Renal cortex interstitium (tissue), 15 donors: ENCODE results near the gene RFT1. TPM values are rescaled to one million over a fixed set of nuclear protein-coding genes. Genes with fewer than 3 reads are reported as not detected.

Experiments used
- DNase-seq, 11 donors: peaks; one replicate each; pipeline ENCODE4 v3.0.0-alpha.2; 2013; ENCODE audit warnings: low read depth in 9 of 11, low spot score in 4 of 11; ENCODE audit errors: extremely low read depth in 1 of 11
- long read RNA-seq, 16 experiments: transcript quantifications; one replicate each; lab custom pipeline, GENCODE V29; 2026
- polyA plus RNA-seq, 3 donors: library from polyadenylated mRNA; unstranded; fragments of 120-200 nt; gene quantifications; one replicate each; pipeline ENCODE4 v1.2.1, GENCODE V29; 2013; ENCODE audit not compliant: insufficient read length in 3 of 3

Gene RFT1, protein sequence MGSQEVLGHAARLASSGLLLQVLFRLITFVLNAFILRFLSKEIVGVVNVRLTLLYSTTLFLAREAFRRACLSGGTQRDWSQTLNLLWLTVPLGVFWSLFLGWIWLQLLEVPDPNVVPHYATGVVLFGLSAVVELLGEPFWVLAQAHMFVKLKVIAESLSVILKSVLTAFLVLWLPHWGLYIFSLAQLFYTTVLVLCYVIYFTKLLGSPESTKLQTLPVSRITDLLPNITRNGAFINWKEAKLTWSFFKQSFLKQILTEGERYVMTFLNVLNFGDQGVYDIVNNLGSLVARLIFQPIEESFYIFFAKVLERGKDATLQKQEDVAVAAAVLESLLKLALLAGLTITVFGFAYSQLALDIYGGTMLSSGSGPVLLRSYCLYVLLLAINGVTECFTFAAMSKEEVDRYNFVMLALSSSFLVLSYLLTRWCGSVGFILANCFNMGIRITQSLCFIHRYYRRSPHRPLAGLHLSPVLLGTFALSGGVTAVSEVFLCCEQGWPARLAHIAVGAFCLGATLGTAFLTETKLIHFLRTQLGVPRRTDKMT
- 10 to 100 TPM; 23.2 to 26.7 (median 26.1) TPM for polyA plus RNA-seq
- long read RNA-seq, donor 1, full-length matches to known transcripts = 4 of 4 reads
- long read RNA-seq, donor 1, partial matches to known transcripts = 0 of 4 reads
- long read RNA-seq, donor 1, other reads (novel, unspliced or antisense) = 0 of 4 reads
- long read RNA-seq, donor 2, full-length matches to known transcripts = 6 of 6 reads
- long read RNA-seq, donor 2, partial matches to known transcripts = 0 of 6 reads
- long read RNA-seq, donor 2, other reads (novel, unspliced or antisense) = 0 of 6 reads
- long read RNA-seq, donor 3, full-length matches to known transcripts = 12 of 12 reads
- long read RNA-seq, donor 3, partial matches to known transcripts = 0 of 12 reads
- long read RNA-seq, donor 3, other reads (novel, unspliced or antisense) = 0 of 12 reads
- long read RNA-seq, donor 4, full-length matches to known transcripts = 10 of 10 reads
- long read RNA-seq, donor 4, partial matches to known transcripts = 0 of 10 reads
- long read RNA-seq, donor 4, other reads (novel, unspliced or antisense) = 0 of 10 reads
- long read RNA-seq, donor 5 = 0 reads
- long read RNA-seq, donor 6, full-length matches to known transcripts = 9 of 9 reads
- long read RNA-seq, donor 6, partial matches to known transcripts = 0 of 9 reads
- long read RNA-seq, donor 6, other reads (novel, unspliced or antisense) = 0 of 9 reads
- long read RNA-seq, donor 7, full-length matches to known transcripts = 5 of 5 reads
- long read RNA-seq, donor 7, partial matches to known transcripts = 0 of 5 reads
- long read RNA-seq, donor 7, other reads (novel, unspliced or antisense) = 0 of 5 reads
- long read RNA-seq, donor 8, full-length matches to known transcripts = 6 of 6 reads
- long read RNA-seq, donor 8, partial matches to known transcripts = 0 of 6 reads
- long read RNA-seq, donor 8, other reads (novel, unspliced or antisense) = 0 of 6 reads
- long read RNA-seq, donor 9, full-length matches to known transcripts = 5 of 5 reads
- long read RNA-seq, donor 9, partial matches to known transcripts = 0 of 5 reads
- long read RNA-seq, donor 9, other reads (novel, unspliced or antisense) = 0 of 5 reads
- long read RNA-seq, donor 10, full-length matches to known transcripts = 5 of 5 reads
- long read RNA-seq, donor 10, partial matches to known transcripts = 0 of 5 reads
- long read RNA-seq, donor 10, other reads (novel, unspliced or antisense) = 0 of 5 reads
- long read RNA-seq, donor 11, full-length matches to known transcripts = 6 of 6 reads
- long read RNA-seq, donor 11, partial matches to known transcripts = 0 of 6 reads
- long read RNA-seq, donor 11, other reads (novel, unspliced or antisense) = 0 of 6 reads
- long read RNA-seq, donor 12, full-length matches to known transcripts = 3 of 3 reads
- long read RNA-seq, donor 12, partial matches to known transcripts = 0 of 3 reads
- long read RNA-seq, donor 12, other reads (novel, unspliced or antisense) = 0 of 3 reads
- long read RNA-seq, donor 13, full-length matches to known transcripts = 12 of 64 reads
- long read RNA-seq, donor 13, partial matches to known transcripts = 52 of 64 reads
- long read RNA-seq, donor 13, other reads (novel, unspliced or antisense) = 0 of 64 reads
- long read RNA-seq, donor 14, full-length matches to known transcripts = 10 of 10 reads
- long read RNA-seq, donor 14, partial matches to known transcripts = 0 of 10 reads
- long read RNA-seq, donor 14, other reads (novel, unspliced or antisense) = 0 of 10 reads
- long read RNA-seq, donor 15, full-length matches to known transcripts = 3 of 3 reads
- long read RNA-seq, donor 15, partial matches to known transcripts = 0 of 3 reads
- long read RNA-seq, donor 15, other reads (novel, unspliced or antisense) = 0 of 3 reads
- long read RNA-seq, donor 16, full-length matches to known transcripts = 18 of 18 reads
- long read RNA-seq, donor 16, partial matches to known transcripts = 0 of 18 reads
- long read RNA-seq, donor 16, other reads (novel, unspliced or antisense) = 0 of 18 reads

DNA sequence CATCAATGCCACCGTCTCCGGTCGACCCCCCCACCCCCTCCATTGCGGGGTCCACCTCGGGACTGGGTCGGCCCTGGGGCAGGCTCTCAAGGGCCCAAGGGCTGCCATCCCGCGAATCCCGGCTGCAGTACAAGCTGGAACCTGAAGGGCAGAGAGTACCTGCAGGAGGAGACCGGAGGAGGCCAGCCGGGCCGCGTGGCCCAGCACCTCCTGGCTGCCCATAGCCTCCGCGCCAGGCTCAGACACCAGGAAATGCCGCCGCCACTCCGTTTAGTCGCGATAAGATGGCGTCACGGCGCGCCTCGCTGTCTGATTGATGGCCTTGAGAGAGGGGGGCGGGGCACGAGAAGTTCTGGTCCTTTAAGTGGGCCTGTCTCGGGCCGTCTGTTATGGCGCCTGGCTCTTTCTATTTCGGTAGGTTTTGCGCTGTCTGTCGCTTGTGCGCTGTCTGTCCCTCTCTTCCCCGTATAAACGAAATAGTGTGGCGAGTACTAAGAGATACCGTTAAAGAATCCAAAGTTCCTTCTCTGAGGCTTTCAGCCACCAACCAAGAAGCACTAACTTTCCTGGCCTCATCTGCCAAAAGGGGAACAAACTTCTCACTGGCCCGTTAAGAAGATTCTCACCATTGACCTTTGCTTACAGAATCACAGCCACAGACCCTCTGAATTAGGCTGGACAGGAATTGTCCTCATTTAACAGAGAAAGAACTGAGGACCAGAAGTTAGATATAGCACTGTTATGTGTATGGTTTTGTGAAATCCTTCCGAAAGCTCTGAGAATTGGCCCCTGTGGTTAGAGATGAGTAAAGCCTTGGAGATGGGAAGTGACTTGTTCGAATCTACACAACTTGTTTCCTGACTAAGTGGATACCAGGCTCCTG lies at the start of gene RFT1:
TSS of gene RFT1 (minus strand) at position 257 of the 883 bp plus-strand sequence. CDS start at position 222, 35 bp downstream.
- DNase-seq = peak; percentile 88 to 97 (median 95)

DNA sequence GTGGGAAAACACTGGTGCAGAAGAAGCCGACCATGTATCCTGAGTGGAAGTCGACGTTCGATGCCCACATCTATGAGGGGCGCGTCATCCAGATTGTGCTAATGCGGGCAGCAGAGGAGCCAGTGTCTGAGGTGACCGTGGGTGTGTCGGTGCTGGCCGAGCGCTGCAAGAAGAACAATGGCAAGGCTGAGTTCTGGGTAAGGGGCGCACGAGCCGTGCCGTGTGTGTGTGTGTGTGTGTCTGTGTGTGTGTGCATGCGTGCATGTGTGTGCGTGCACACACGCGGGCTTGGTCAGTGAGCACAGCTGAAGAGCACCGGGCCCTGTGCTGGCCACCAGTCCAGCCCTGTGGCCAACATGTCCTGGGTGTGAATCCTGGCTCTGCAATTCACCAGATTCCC lies 49.3 kb upstream of the RFT1 start:
- DNase-seq = no peak

DNA sequence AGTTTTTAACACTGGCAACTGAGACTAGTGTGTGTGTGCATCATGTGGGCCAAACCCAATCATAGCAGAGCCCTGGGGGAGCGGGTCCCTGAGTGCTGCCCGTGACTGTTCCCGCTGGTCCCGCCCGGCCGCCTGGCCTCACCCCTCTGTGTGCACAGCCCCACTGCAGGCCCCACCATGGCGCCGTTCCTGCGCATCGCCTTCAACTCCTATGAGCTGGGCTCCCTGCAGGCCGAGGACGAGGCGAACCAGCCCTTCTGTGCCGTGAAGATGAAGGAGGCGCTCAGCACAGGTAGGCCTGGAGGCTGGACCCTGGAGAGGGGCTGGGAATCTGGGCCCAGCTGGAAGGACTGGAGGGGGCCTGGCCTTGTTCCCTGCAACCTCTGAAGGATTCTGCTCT lies 48.0 kb upstream of the RFT1 start:
- DNase-seq = no peak

DNA sequence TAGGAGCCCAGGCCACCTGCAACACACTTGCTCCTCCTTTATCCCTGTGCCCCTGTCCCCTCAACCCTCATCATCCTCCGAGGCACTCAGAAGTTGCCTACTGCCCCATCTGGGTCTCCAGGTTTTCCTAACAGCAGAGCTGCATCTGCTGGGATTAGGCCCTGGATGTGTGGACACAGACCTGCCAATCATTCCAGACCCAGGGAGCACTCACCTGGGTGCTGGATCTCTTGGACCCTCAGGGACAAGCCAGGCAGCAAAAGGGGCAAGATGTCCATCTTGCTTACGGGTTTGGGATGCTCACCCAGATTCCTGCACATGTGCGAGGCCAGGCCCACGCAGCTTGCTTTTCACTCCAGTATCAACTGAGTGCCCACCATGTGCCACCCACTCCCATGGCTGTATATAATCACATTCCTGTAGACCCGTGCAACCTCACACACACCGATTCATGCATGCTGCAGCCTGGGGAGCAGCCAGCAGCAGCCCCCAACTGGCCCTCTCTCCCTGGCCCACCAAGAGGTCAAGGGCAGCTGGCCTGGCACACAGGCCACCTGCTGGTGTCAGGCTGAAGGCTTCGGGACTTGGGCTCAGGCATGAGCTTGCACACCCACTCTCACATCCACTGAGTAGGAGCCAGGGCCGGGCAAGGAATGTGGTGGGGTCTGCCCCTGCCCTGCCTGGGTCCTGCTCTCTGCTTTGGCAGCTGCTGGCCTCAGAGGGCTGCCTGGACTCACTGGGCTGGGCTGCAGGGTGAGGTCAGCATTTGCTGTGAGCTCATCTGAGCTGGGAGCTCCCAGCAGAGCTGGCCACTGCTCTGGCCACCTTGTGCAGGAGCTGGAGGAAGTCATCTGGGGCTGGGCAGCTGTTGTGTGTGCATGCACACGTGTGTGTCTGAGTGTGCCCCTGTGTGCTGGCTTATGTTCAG lies 45.6 kb upstream of the RFT1 start:
- DNase-seq = no peak

DNA sequence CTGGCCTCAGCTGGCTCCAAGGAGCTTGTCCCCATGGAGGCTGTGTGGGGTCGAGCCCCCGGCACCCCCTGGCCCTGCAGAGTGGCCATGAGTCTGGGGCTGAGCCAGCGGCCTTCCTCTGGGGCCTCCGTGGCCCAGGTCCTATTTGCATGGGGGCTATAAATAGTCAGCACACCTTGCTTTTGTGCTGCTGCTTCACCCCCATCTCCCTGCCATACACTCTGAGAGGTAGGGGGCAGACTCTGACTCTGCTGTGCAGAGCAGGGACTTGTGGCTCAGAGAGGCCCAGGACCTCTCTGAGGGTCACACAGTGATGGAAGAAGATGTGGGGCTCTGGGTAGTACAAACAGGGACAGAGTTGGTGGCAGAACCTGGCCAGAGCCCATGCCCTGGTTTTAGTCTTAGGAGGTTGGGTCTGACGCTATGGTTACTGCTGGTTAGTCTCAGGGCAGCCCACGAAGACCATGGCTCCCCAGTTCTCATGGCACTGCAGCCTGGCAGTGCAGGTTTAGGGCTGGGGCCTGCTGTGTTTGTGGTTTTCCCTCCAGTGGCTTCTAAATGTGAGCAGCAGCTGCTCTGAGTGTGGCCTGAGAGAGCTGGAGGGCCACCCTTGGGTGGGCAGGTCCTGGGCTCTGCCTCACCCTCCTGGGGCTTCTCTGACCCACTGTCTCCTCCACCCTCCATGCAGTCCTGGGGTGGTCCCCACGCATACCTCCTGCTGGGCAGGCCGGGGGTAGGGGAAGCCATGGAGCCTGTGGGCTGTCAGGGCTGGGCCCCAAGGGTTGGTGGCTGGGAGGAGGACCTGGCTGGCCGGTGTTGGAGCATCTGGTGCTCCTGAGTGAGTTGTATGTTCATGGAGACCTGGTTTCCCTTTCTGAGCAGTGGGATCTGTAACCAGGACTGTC lies 44.4 kb upstream of the RFT1 start:
- no peak for DNase-seq

DNA sequence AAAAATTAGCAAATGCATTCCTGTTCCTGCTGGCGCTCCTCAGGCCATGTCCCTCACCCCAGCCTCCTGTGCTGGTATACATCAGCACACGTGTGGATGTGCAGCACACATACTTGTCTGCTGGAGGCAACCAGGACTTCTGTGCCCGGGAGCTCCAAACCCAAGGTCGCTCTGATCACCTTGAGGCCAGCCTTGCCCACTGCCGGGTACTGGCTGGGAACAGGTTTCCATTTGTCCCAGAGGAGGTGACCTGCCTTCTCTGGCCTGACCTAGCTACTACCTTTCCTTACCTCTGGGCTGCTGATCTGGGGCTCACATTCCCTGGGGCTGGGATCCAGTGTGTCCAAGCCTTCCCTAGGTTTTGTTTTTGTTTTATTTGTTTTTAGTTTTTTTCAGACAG lies 42.9 kb upstream of the RFT1 start:
- DNase-seq = no peak

DNA sequence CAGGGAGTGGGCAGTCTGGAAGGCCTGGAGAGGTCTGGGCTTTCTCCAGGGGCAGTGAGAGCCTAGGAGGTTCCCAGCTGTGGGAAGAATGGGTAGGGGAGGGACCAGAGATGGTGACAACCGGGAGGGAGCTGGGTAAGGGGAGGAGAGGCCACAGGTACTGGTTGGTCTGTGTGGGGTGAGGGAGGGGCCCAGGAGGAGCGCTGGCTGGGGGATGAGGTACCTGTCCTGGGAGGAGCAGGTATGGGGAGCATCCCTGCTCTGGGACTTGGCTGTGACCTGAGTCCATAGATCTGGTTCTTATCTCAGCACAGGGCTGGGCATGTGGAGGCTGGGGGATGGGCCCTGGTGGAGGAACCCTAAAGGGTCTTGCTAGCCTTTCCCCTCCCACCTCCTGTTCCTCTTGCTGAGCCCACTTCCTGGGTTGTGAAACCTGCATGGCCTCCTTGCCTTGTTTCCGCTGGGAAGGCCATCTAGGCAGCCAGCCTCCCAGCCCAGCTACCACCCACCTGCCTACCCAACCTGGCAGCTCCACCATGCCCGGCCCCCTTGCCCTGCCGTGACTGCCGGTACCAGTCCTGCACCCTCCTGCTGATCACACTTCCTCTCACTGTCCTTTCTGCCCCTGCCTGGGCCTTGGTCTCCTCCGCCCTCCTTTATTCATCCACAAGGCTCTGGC lies 41.7 kb upstream of the RFT1 start:
- no peak for DNase-seq

DNA sequence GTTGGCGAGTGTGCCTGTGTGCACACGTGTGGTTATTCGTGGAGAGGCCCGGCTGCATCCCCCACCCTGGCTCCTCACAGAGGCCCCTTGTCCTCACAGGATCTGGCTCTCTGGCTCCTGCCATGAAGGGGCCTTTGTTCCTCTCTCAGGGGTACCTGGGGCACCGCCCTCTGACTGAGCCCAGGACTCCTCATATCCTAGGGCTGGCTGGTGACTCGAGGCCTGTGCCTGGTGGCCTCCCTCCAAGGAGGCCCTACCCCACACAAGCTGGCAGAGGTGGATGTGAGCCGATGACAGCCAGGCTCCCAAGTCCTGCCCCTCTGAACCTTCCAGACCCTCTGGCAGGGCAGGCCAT lies 40.8 kb upstream of the RFT1 start:
- DNase-seq = no peak

DNA sequence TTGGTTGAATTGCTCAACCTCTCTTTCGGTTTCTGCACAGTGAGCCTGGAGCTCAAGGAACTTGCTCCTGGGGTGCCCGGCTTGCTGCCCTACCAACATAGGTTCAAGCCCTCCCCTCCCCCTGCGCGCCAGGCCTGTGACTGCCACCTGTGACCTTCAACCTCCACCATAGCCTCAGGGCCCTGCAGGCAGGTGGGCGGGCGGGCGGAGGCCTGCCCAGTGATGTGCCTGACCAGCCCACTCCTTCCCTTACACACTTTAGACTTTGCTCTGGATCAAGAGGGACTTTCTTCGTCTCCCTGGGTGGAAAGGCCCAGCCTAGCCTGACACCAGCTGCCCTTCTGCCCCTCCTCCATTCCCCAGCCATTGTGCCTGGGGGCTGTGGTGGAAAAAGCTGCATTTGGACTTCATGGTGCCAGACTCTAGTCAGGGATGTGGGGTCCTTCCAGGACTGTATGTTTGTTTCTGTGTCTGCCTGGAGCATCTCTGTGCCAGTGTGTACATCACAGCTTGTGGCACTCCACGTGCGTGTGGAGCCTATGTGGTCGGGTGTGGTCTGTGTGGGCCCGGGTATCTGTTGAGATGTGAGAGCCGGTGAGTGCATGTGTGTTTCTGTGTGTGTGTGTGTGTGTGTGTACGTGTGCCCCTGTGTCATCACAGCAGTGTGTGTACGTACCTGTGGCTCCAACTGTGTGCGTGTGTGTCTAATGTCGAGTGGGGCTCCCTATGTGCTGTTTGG lies 40.3 kb upstream of the RFT1 start:
- DNase-seq = no peak

DNA sequence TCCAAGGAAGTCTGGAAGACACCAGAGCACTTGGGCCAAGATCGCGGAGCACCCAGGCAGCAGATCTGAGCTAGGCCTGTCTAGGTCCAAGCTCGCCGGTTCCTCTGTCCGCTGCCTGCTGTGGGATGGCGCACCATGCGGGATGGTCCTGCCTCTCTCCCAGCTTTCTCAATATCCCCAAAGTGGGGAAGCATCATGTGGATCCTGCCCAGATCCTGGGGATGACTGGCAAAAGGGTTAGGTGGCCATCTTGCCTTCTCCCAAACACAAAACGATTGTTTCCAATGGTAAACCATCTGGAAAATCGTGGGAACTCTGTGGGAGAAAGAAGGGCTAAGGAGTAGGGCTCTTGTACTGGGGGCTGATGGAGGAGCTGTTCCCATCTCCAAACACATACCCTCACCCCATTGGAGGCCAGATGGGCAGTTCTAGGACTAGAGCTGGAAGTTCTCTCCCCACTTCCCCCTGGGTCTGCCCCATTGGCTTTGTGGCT lies 39.6 kb upstream of the RFT1 start:
- DNase-seq = no peak

DNA sequence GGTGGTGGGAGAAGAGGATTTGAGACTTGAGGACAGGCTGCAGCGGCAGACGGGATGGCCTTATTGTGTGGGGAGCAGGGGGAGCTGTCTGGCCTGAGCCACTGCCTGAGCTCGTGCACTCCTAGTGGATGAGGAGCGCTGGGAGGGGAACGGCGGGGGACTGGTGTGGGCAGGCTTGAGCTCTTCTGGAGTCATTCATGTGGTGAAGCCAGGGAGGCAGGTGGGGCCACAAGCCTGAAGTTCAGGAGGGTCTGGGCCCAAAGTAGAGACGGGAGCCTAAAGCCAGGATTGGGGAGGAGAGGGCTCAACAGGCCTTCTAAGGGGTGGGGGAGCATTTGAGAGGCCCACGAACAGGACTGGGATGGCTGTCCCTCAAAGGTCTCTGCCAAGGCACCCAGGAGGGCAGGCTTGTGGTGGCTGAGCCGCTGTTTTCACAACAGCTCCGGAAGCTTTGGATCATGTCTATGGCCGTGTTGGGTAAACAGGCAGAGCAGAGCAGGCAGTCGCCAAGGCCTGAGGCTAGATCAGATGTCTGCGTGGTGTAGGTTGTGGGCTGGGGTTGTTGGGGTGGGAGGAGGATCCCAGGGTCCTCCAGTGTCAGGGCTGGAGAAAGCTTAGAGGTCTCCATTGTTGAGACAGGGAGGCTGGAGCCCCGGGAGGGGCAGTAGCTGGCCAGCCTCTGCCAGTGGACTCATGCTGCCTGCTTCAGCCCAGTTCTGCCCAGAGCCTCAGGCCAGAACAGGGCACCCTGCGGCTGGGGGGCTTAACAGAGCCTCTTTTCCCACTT lies 39.0 kb upstream of the RFT1 start:
- no peak for DNase-seq
